Heart left ventricle (tissue), 16 donors: ENCODE results near the gene EIF4E3. TPM values are rescaled to one million over a fixed set of nuclear protein-coding genes. Genes with fewer than 3 reads are reported as not detected.

Experiments used
- ATAC-seq, 4 donors: fragments of 200-7000 bp; cut with Tn5 transposase; one replicate each; pipeline ENCODE4 v1.9.1; 2020 to 2022; ENCODE audit warnings: moderate library complexity in 4 of 4, mild to moderate bottlenecking in 3 of 4, moderate number of reproducible peaks in 1 of 4
- DNase-seq, 5 donors: peaks; one replicate each; pipeline ENCODE4 v3.0.0-alpha.2; 2020
- H3K27ac ChIP-seq, 12 donors: fragments of 200-600 bp; sonication (generic) in 4 of 12; one replicate each; pipeline versions ENCODE4 v1.5.0 to v1.8.0; 2016 to 2022; ENCODE audit warnings: mild to moderate bottlenecking in 2 of 12
- H3K27me3 ChIP-seq, 9 donors: fragments of 200-600 bp; sonication (generic) in 2 of 9; one replicate each; pipeline versions ENCODE4 v1.5.1 to v1.8.0; 2016 to 2022; ENCODE audit warnings: mild to moderate bottlenecking in 3 of 9
- H3K36me3 ChIP-seq, 9 donors: fragments of 200-600 bp; sonication (generic) in 2 of 9; one replicate each; pipeline versions ENCODE4 v1.5.0 to v1.8.0; 2018 to 2022; ENCODE audit warnings: mild to moderate bottlenecking in 2 of 9
- H3K4me1 ChIP-seq, 12 donors: fragments of 200-600 bp; sonication (generic) in 4 of 12; one replicate each; pipeline versions ENCODE4 v1.5.0 to v1.8.0; 2016 to 2022; ENCODE audit warnings: mild to moderate bottlenecking in 3 of 12
- H3K4me3 ChIP-seq, 12 donors: fragments of 200-600 bp; sonication (generic) in 4 of 12; one replicate each; pipeline versions ENCODE4 v1.5.0 to v1.8.0; 2017 to 2022; ENCODE audit warnings: mild to moderate bottlenecking in 9 of 12, moderate library complexity in 4 of 12
- H3K9me3 ChIP-seq, 12 donors: fragments of 200-600 bp; sonication (generic) in 4 of 12; one replicate each; pipeline versions ENCODE4 v1.5.0 to v1.8.0; 2016 to 2022; ENCODE audit warnings: mild to moderate bottlenecking in 1 of 12
- POLR2A ChIP-seq, 2 donors: fragments of 450-650 bp; IDR thresholded peaks; one replicate each; pipeline ENCODE4 v1.6.1; 2017; ENCODE audit warnings: antibody characterized with exemption in 2 of 2, mild to moderate bottlenecking in 2 of 2, moderate library complexity in 2 of 2
- WGBS, 4 donors: extraction: QIAGEN DNeasy Blood & Tissue Kit in 2 of 4; methylation state at CpG; one replicate each; pipeline versions ENCODE4 v1.1.5 to v1.1.7; 2013 to 2018; 5-methylcytosine and 5-hydroxymethylcytosine counted together
- intact Hi-C, 10 donors: fragments of 100-400 bp; cut with DNase I; formaldehyde crosslinking; loops; one replicate each; pipeline versions ENCODE4 v1.11.1 to v1.14.2; 2022
- polyA plus RNA-seq, 2 donors: library from polyadenylated mRNA; stranded (reverse); fragments of 200-250 nt; gene quantifications; one replicate each; pipeline ENCODE4 v1.2.3, GENCODE V29; 2013
- total RNA-seq, 9 donors: library from RNA; depleted of rRNA in 2 of 9; stranded (reverse); fragments of >200 nt in 2 of 9; fragmentation: NEBNext Ultra II Directional in 3 of 9; extraction: Animal tissue kit (Norgen Biotek cat#: 25700) in 3 of 9; gene quantifications; one replicate each; pipeline versions ENCODE4 v1.1.0 to v1.2.4, GENCODE V29; 2016 to 2023
- TF ChIP-seq, protein P1 (sequence below), 12 donors: fragments of 200-600 bp; sonication (generic) in 4 of 12; IDR thresholded peaks; one replicate each; pipeline versions ENCODE4 v1.5.0 to v1.8.0; 2018 to 2022; ENCODE audit warnings: antibody characterized with exemption in 12 of 12, mild to moderate bottlenecking in 5 of 12
- donor health status: ischemic (EF 13 %, LVEDD 7.1; RV severe dilation, severe dysfunction).
- donor health status: healthy with polysubstance abuse.
- donor health status: DM: no; HTN: yes; CAD: no.
- donor health status: DM: no; HTN: no; CAD: no.
- donor health status: ischemic (EF 25% LVEDD 6.9; RV normal size, moderate dysfunction).
- donor health status: ischemic (EF 25% LVEDD 5.7; RV mildly dilated, moderate dysfunction).
- donor health status: healthy.
- donor health status: DM: yes; HTN: yes; CAD: no.
- donor health status: ischemic (EF 35%, LVEDD 5.7; RV mildly dilated, moderate dysfunction).
- donor health status: nonischemic (EF 11% LVEDD 7.7; RV severe dilation, severe dysfunction).
- donor health status: DM: yes; HTN: yes; CAD: no.
- donor health status: PGD.
- donor health status: ischemic (EF 29% LVEDD 5.4; RV normal size, mild dysfunction).
- donor health status: nonischemic (EF 23%, LVEDD 6.1; RV moderate dilation, normal function).

EIF4E3 gene
- total and polyA plus RNA-seq, 11 donors = 18.4 to 53.0 (median 45.4) TPM

DNA sequence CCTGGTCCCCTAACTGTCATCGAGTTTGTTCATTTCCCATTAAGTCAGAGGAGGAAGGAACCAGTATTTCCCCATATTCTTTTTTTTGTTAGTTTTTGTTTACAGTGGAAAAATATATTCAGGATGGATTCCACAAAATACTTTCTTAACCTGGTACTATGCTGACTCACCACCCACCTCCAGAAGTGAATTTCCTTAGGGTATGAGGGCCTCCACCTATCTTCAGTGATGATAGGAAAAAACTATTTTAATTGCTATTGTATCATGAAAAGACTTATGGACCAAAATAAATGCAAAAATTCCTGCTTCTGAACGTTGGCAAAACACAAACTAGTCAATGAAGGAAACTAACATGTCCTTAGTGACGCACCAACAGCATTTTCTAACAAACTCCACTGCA, 77.5 kb downstream of the EIF4E3 start:
- 59 to 67% (median 62%) methylated on average over 3 of the region's 3 CpGs for WGBS, 4 donors
- ATAC-seq = no peak
- intact Hi-C loops = loop anchor here in 1 of 10 donors (10.0 kb wide), 1 partner anchor 1113 kb away; no protein-coding TSS in a partner anchor
- Histone ChIP-seq H3K9me3 (no peaks in the 10 kb centered on the region), H3K36me3 (no peaks in the 10 kb centered on the region), H3K27ac (no peak overlapping the region), H3K27me3 (no peaks in the 10 kb centered on the region), H3K4me3 (no peak overlapping the region), H3K4me1 (peaks cover 0 to 11% (median 0%) of the 10 kb centered on the region in 12 donors)
- DNase-seq = no peak
- TF ChIP-seq, protein P1, sequence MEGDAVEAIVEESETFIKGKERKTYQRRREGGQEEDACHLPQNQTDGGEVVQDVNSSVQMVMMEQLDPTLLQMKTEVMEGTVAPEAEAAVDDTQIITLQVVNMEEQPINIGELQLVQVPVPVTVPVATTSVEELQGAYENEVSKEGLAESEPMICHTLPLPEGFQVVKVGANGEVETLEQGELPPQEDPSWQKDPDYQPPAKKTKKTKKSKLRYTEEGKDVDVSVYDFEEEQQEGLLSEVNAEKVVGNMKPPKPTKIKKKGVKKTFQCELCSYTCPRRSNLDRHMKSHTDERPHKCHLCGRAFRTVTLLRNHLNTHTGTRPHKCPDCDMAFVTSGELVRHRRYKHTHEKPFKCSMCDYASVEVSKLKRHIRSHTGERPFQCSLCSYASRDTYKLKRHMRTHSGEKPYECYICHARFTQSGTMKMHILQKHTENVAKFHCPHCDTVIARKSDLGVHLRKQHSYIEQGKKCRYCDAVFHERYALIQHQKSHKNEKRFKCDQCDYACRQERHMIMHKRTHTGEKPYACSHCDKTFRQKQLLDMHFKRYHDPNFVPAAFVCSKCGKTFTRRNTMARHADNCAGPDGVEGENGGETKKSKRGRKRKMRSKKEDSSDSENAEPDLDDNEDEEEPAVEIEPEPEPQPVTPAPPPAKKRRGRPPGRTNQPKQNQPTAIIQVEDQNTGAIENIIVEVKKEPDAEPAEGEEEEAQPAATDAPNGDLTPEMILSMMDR (IDR thresholded peaks at IDR 0.05) = no peak

DNA sequence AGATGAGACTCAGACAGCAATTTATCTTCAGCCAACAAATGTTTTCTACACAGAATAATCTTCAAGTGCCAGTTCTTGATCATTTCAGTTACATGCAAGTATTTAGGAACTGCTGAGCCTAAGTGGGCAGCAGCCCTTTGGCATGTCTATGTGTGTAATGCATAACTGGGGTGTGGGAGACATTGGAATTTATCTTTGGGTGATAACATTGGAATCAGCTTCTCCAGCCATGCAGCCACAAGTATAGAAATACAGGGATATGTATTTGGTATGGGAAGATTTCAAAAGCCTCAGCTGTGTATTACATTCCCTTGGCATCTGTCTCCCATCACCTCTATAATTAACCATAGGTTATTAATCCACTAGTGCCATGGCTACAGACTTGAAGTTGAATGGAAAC, 78.2 kb downstream of the EIF4E3 start:
- Histone ChIP-seq H3K36me3 (no peaks in the 10 kb centered on the region), H3K27ac (no peak overlapping the region), H3K9me3 (no peaks in the 10 kb centered on the region), H3K27me3 (no peaks in the 10 kb centered on the region), H3K4me1 (peaks cover 0 to 11% (median 0%) of the 10 kb centered on the region in 12 donors), H3K4me3 (no peak overlapping the region)
- intact Hi-C loops = loop anchor here in 1 of 10 donors (10.0 kb wide), 1 partner anchor 1112 kb away; no protein-coding TSS in a partner anchor
- TF ChIP-seq, protein P1 (IDR thresholded peaks at IDR 0.05) = no peak
- TF ChIP-seq POLR2A (IDR thresholded peaks at IDR 0.05) = no peak
- DNase-seq (no peak), ATAC-seq (no peak)

DNA sequence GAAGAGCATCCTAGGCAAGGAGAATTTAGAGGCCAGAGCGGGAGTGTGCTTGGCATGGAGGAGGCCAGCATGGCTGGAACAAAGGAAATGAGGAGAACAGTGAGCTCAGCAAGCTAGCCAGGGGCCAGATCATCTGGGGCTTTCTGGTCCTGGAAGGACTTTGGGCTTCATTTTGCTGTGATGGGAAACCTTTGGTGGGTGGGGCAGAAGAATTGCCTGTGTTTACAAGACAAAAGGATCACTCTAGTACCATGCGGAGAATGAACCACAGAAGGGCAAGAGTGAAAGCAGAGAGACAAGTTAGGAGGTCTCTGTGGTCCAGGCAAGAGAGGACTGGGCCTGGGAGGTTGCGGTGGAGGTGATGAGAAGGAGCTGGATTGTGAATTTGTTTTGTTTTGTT, 80.1 kb downstream of the EIF4E3 start:
- intact Hi-C loops = loop anchor here in 1 of 10 donors (10.0 kb wide), 1 partner anchor 1110 kb away; no protein-coding TSS in a partner anchor
- Histone ChIP-seq H3K9me3 (no peaks in the 10 kb centered on the region), H3K4me1 (peaks cover 0 to 8% (median 0%) of the 10 kb centered on the region in 12 donors), H3K4me3 (no peak overlapping the region), H3K27me3 (no peaks in the 10 kb centered on the region), H3K36me3 (no peaks in the 10 kb centered on the region), H3K27ac (no peak overlapping the region)
- no peak for TF ChIP-seq POLR2A (IDR thresholded peaks at IDR 0.05)
- TF ChIP-seq, protein P1 (IDR thresholded peaks at IDR 0.05) = no peak
- DNase-seq (no peak), ATAC-seq (no peak)
- 96 to 98% (median 98%) methylated on average over 3 of the region's 3 CpGs for WGBS, 4 donors

DNA sequence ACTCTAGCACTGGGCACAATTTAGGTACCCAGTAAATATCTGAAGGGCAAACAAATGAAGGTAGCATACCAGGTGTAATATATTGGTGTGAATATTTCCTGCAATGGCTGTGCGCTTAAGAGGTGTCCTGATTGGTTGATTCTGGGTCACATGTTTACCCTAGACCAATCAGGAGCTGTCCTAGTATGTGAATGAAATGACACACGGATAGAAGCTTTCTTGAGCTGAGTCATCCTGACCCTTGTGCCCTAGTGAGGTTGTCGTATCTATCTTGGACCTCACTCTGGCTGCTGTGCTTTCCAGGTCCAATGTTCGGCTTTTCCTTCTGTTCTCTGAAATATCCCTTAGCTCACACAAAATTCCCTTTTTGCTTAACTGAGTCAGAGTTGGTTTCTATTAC, 83.5 kb downstream of the EIF4E3 start:
- Histone ChIP-seq H3K4me1 (no peaks in the 10 kb centered on the region), H3K4me3 (no peak overlapping the region), H3K27ac (no peak overlapping the region), H3K27me3 (no peaks in the 10 kb centered on the region), H3K36me3 (no peaks in the 10 kb centered on the region), H3K9me3 (no peaks in the 10 kb centered on the region)
- WGBS, 4 donors = 94 to 95% (median 94%) methylated on average over 4 of the region's 4 CpGs
- ATAC-seq = no peak
- no peak for TF ChIP-seq POLR2A (IDR thresholded peaks at IDR 0.05)
- TF ChIP-seq, protein P1 (IDR thresholded peaks at IDR 0.05) = no peak
- DNase-seq = no peak
- intact Hi-C loops = loop anchor here in 1 of 10 donors (10.0 kb wide), 1 partner anchor 1107 kb away; no protein-coding TSS in a partner anchor
